NB4 (cell line): Measurements from ENCODE around the gene NUDT8.
A peak's percentile ranks its signal among the peaks of the same experiment; 100 is the strongest.
"Not testable (repeated sequence)": the region's sequence is repeated elsewhere in the genome, so short reads cannot be mapped to it uniquely, and the experiment has no call there.

Experiments
- DNase-seq: peaks from one replicate; pipeline ENCODE4 v3.0.0; 2010; ENCODE audit warnings: low read depth
- H3K4me3 ChIP-seq: one replicate; pipeline ENCODE4 v1.5.1; 2011; ENCODE audit warnings: mild to moderate bottlenecking, low read depth, low read length, moderate library complexity
- MAX ChIP-seq: IDR thresholded peaks from 2 replicates; pipeline ENCODE4 v1.6.1; 2011; ENCODE audit warnings: low read depth, low read length
- MYC ChIP-seq: IDR thresholded peaks from 2 replicates; pipeline ENCODE4 v1.6.1; 2011; ENCODE audit warnings: low read depth, low read length
- POLR2A ChIP-seq: IDR thresholded peaks from 2 replicates; pipeline ENCODE4 v1.6.1; 2011; ENCODE audit warnings: mild to moderate bottlenecking; ENCODE audit not compliant: insufficient read length; ENCODE audit errors: extremely low read depth
- TF ChIP-seq, protein P1 (sequence below): IDR thresholded peaks from one replicate; pipeline ENCODE4 v1.5.1; 2012; ENCODE audit warnings: low read depth, low read length

NUDT8 gene

DNA sequence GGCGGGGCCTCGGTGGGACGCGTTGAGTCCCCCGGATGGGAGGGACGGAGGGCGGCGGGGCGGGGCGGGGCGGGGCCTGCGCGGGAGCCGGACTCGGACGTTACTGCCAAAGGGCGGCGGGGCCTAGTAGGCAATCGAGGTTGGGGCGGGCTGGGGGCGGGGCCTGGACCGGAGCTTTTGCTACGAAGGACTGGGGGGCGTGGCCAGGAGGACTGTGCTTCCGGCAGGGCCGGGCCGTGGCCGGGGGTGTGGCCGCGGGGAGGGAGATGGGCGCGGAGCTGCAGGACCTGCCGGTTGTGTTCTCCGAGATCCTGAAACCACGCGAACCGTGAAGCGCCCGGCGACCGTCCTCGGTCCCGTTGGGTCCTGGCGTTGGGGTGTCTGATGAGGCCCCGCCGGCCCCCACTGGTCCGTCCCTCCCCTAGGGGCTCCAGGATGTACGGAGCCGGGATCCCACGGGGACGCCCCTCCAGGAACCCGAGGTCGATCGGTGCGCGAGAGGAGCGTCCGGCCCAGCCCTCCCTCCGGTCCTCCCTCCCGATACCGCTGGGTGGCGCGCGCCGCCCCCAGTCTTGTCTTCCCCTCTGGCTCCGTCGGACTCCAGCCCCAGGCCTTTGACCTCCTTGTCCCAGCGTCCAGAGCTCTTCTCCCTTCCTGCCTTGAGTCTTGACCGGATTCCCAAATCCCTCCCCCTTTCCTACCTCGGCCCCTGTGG is 648 bp upstream of the NUDT8 start:
- TF ChIP-seq MYC = peak; percentile 52; the same call in 1 of the 2 replicates
- TF ChIP-seq POLR2A = peak; percentile 75
- TF ChIP-seq MAX = peak; percentile 62; the same call in 1 of the 2 replicates
- TF ChIP-seq, protein P1, sequence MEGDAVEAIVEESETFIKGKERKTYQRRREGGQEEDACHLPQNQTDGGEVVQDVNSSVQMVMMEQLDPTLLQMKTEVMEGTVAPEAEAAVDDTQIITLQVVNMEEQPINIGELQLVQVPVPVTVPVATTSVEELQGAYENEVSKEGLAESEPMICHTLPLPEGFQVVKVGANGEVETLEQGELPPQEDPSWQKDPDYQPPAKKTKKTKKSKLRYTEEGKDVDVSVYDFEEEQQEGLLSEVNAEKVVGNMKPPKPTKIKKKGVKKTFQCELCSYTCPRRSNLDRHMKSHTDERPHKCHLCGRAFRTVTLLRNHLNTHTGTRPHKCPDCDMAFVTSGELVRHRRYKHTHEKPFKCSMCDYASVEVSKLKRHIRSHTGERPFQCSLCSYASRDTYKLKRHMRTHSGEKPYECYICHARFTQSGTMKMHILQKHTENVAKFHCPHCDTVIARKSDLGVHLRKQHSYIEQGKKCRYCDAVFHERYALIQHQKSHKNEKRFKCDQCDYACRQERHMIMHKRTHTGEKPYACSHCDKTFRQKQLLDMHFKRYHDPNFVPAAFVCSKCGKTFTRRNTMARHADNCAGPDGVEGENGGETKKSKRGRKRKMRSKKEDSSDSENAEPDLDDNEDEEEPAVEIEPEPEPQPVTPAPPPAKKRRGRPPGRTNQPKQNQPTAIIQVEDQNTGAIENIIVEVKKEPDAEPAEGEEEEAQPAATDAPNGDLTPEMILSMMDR = peak; percentile 79

GRCh38 chr11:67628710-67629385 is 889 bp downstream of the NUDT8 start:
- no peak for DNase-seq
- no peak for TF ChIP-seq POLR2A
- TF ChIP-seq, protein P1 = no peak
- TF ChIP-seq MYC = no peak
- no peak for TF ChIP-seq MAX
- H3K4me3 ChIP-seq = no peak overlapping the region

More for the DNA sequence above, 648 bp upstream of the NUDT8 start:
- H3K4me3 ChIP-seq = peak overlapping the region; percentile 57
- DNase-seq = peak; percentile 98

DNA sequence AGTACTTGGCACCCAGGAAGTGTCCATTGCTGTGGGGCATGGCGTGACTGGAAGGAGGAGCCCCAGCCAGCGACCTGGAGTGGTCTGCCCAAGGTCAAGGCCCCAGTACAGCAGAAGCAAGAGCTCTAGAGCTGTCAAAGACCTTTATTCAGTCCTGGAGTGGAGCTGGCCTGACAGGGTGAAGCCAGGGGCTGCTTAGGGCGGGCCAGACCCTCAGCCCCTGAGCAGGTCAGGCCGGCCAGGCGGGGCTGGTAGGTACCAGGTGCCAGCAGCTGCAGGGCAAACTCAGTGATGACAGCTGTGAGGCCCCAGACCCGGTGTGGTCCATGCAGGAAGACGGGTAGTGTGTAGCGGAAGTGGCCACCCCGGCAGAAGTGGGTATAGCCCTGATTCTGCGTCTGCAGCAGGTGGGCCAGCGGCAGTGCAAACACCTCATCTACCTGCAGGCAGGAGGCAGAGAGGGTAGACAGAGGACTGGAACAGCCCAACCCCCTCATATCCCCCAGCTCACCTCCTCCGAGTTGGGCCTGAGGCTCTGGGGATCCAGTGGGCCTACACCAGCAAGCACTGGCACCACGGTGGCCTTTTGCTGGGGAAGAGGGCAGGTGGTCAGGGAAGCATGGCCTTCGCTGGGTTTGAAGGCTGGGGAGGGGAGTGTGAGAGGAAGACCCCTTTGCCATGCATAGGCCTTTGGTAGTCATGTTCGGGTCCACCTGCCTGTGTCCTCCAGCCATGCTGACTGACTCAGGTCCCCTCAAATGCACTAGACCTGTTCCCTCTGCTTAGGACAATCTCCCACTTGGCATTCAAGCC is 1.7 kb downstream of the NUDT8 start:
- H3K4me3 ChIP-seq = no peak overlapping the region
- TF ChIP-seq, protein P1 = no peak
- no peak for TF ChIP-seq MYC
- TF ChIP-seq POLR2A = no peak
- no peak for TF ChIP-seq MAX
- no peak for DNase-seq

DNA sequence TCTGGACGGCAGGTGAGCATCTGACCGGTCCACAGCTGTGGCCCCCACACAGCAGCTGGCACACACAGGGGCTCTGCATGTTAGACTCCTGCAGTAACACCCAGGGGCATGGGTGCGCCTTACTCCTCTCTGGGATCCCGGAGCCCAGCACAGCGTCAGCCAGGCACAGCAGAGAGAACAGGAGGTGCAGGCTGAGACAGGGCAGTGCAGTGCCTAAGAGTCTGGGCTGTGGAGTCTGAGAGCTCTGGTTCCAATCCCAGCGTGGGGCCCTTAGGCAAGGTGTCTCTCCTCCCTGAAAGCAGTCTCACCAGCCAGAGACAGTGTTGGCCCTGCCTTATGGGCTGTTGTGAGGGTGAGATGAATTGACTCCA is 2.3 kb downstream of the NUDT8 start:
- DNase-seq = no peak
- TF ChIP-seq POLR2A (no peak), MYC (no peak), MAX (no peak)
- TF ChIP-seq, protein P1 = no peak
- H3K4me3 ChIP-seq = no peak overlapping the region

DNA sequence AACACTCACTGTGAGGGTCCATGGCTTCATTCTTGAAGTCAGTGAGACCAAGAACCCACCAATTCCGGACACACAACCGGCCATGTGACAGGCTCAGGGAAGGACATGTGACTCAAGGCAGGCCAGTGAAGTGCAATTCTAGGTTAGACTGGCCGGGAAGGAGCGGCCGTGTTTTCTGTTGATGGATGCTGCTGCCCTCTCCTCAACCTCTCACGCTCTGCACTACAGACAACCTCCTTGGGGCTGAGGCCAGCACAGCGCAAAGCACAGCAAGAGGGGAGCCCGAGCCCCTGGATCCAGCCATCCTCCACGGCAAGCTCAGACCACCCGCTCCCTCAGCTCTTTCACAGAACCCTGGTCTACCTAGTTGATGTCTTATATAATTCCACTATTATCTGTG is 2.8 kb downstream of the NUDT8 start:
- DNase-seq = no peak
- H3K4me3 ChIP-seq = no peak overlapping the region
- no peak for TF ChIP-seq MYC

DNA sequence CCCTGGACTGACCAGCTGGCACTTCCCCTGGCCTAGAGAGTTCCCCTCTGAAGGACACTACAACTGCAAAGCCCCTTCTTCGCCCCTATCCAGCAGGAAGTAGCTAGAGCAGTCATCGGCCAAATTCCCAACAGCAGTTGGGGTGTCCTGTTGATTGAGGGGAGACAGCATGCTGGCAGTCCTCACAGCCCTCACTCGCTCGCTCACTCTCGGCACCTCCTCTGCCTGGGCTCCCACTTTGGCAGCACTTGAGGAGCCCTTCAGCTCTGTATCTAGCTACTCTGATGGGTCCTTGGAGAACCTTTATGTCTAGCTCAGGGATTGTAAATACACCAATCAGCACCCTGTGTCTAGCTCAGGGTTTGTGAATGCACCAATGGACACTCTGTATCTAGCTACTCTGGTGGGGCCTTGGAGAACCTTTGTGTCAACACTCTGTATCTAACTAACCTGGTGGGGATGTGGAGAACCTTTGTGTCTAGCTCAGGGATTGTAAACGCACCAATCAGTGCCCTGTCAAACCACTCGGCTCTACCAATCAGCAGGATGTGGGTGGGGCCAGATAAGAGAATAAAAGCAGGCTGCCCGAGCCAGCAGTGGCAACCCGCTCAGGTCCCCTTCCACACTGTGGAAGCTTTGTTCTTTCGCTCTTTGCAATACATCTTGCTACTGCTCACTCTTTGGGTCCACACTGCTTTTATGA is 3.5 kb downstream of the NUDT8 start:
- H3K4me3 ChIP-seq, DNase-seq: not testable (repeated sequence)

GRCh38 chr11:67623795-67624194 is 5.9 kb downstream of the NUDT8 start:
- DNase-seq, H3K4me3 ChIP-seq: not testable (repeated sequence)

DNA sequence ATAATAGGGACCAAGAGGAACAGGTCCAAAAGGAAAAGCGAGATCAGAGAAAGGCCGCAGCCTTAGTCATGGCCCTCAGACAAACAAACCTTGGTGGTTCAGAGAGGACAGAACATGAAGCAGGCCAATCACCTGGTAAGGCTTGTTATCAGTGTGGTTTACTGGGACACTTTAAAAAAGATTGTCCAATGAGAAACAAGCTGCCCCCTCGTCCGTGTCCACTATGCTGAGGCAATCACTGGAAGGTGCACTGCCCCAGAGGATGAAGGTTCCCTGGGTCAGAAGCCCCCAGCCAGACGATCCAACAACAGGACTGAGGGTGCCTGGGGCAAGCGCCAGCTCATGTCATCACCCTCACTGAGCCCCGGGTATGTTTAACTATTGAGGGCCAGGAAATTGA is 6.8 kb downstream of the NUDT8 start:
- not testable (repeated sequence) for H3K4me3 ChIP-seq, DNase-seq

- not testable (repeated sequence) for H3K4me3 ChIP-seq, DNase-seq
Measured at GRCh38 chr11:67621928-67622327, 7.8 kb downstream of the NUDT8 start.

DNA sequence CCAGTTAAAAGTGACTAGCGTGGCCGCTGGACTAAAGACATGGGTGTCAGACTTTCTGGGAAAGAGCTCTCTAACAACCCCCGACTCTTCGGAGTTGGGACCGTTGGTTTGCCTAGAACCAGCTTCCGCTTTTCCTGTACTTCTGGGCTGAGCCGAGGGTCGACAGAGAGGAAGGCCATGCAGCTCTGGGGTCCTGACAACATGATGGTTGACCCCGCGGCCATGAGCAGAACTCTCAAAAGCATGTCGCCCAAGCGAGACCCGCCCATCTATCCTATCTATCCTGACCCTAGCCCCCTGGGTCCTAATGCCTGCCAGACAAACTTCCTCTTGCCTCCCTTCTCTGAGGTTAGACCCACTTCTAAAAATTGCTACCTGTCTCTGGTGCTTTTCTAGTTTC is 9.1 kb downstream of the NUDT8 start:
- H3K4me3 ChIP-seq, DNase-seq: not testable (repeated sequence)
